NCI-H2227 treated with DMSO at 0.1 percent for 48 hours (cell line): Measurements from ENCODE around the gene SOCS4.
"Not testable (repeated sequence)": the region's sequence is repeated elsewhere in the genome, so short reads cannot be mapped to it uniquely, and the experiment has no call there.

Experiments
- DNase-seq: peaks from one replicate; lab custom pipeline; 2025; lab: John Stamatoyannopoulos, UW

Gene SOCS4

GRCh38 chr14:55052269-55052930 lies 25.4 kb downstream of the SOCS4 start:
- DNase-seq, result peak; percentile 71

GRCh38 chr14:55053018-55053417 lies 26.0 kb downstream of the SOCS4 start:
- no peak for DNase-seq

GRCh38 chr14:55053500-55053899 lies 26.5 kb downstream of the SOCS4 start:
- DNase-seq, result no peak

GRCh38 chr14:55054098-55054497 lies 27.1 kb downstream of the SOCS4 start:
- DNase-seq, result no peak

- no peak for DNase-seq
These were observed 30.9 kb downstream of the SOCS4 start for GRCh38 chr14:55057919-55058318.

GRCh38 chr14:55059333-55059732 lies 32.3 kb downstream of the SOCS4 start:
- DNase-seq, result no peak

- DNase-seq, result no peak
These were observed 35.7 kb downstream of the SOCS4 start for GRCh38 chr14:55062517-55063351.

- DNase-seq, result not testable (repeated sequence)
These were observed 37.9 kb downstream of the SOCS4 start for GRCh38 chr14:55064896-55065295.

- no peak for DNase-seq
These were observed 38.4 kb downstream of the SOCS4 start for GRCh38 chr14:55065411-55065810.

- DNase-seq, result no peak
These were observed 39.2 kb downstream of the SOCS4 start for GRCh38 chr14:55066223-55066622.

GRCh38 chr14:55070981-55071411 lies 44.0 kb downstream of the SOCS4 start:
- DNase-seq, result no peak

- no peak for DNase-seq
These were observed 45.0 kb downstream of the SOCS4 start for GRCh38 chr14:55071870-55072640.

- no peak for DNase-seq
These were observed 46.8 kb downstream of the SOCS4 start for GRCh38 chr14:55073856-55074255.

- no peak for DNase-seq
These were observed 47.6 kb downstream of the SOCS4 start for GRCh38 chr14:55074662-55075061.

- DNase-seq, result no peak
These were observed 48.7 kb downstream of the SOCS4 start for GRCh38 chr14:55075628-55076175.

- DNase-seq, result no peak
These were observed 50.4 kb downstream of the SOCS4 start for GRCh38 chr14:55077170-55078151.

- not testable (repeated sequence) for DNase-seq
These were observed 52.9 kb downstream of the SOCS4 start for GRCh38 chr14:55079961-55080360.

- no peak for DNase-seq
These were observed 57.5 kb downstream of the SOCS4 start for GRCh38 chr14:55084401-55085059.

GRCh38 chr14:55085060-55085660 lies 58.1 kb downstream of the SOCS4 start:
- DNase-seq, result no peak

GRCh38 chr14:55086938-55087337 lies 59.9 kb downstream of the SOCS4 start:
- DNase-seq, result no peak
